WTC11 (cell line): ENCODE measurements around the gene UGT2A1. TPM values are rescaled to one million over a fixed set of nuclear protein-coding genes. Genes with fewer than 3 reads are reported as not detected.

ENCODE experiments used
- ATAC-seq: fragments of 200-7000 bp; cut with Tn5 transposase; 2 replicates; pipeline ENCODE4 v1.10.0; 2021; ENCODE audit warnings: mild to moderate bottlenecking, moderate library complexity
- CTCF ChIA-PET: fragments of 300-600 bp; sonication (Branson Sonifier 250); formaldehyde crosslinking; loops from one replicate; lab custom pipeline; 2021; ENCODE audit warnings: antibody characterized with exemption; lab: Charles Lee
- POLR2A ChIA-PET: fragments of 350-600 bp; sonication (Branson Sonifier 250); formaldehyde crosslinking; loops from one replicate; lab custom pipeline; 2021; ENCODE audit warnings: antibody characterized with exemption; lab: Charles Lee
- DNase-seq: peaks from one replicate; pipeline ENCODE4 v3.0.0; 2021; ENCODE audit warnings: low spot score
- H3K27ac Mint-ChIP-seq: 2 replicates; pipeline ENCODE4 v1.8.0; 2021; ENCODE audit warnings: mixed read lengths
- H3K27me3 Mint-ChIP-seq: 2 replicates; pipeline ENCODE4 v1.8.0; 2021; ENCODE audit warnings: low read depth, mild to moderate bottlenecking, moderate library complexity, mixed read lengths
- H3K36me3 Mint-ChIP-seq: 2 replicates; pipeline ENCODE4 v1.8.0; 2021; ENCODE audit warnings: mixed read lengths
- H3K4me1 Mint-ChIP-seq: 2 replicates; pipeline ENCODE4 v1.8.0; 2022; ENCODE audit warnings: mixed read lengths
- H3K4me3 Mint-ChIP-seq: 2 replicates; pipeline ENCODE4 v1.8.0; 2021; ENCODE audit warnings: mild to moderate bottlenecking, moderate library complexity, mixed read lengths
- H3K9me3 Mint-ChIP-seq: 2 replicates; pipeline ENCODE4 v1.8.0; 2021; ENCODE audit warnings: mixed read lengths
- ARID4B ChIP-seq: sonication (generic); formaldehyde crosslinking; IDR thresholded peaks from 2 replicates; pipeline ENCODE4 v1.8.0; 2023; ENCODE audit warnings: missing genetic modification reagents, mild to moderate bottlenecking, borderline replicate concordance
- CBFB ChIP-seq: sonication (generic); formaldehyde crosslinking; IDR thresholded peaks from 2 replicates; pipeline ENCODE4 v1.8.1; 2022; ENCODE audit warnings: mild to moderate bottlenecking, low read depth, missing genetic modification reagents
- CREM ChIP-seq: sonication (generic); formaldehyde crosslinking; IDR thresholded peaks from 2 replicates; pipeline ENCODE4 v1.8.1; 2022; ENCODE audit warnings: mild to moderate bottlenecking, missing genetic modification reagents, moderate library complexity
- EMX1 ChIP-seq: fragments of 250-450 bp; sonication (Bioruptor Pico); IDR thresholded peaks from 2 replicates; pipeline ENCODE4 v1.8.0; 2021; ENCODE audit warnings: mild to moderate bottlenecking
- ESRRA ChIP-seq: sonication (generic); formaldehyde crosslinking; IDR thresholded peaks from 2 replicates; pipeline ENCODE4 v1.8.1; 2022; ENCODE audit warnings: mild to moderate bottlenecking, missing genetic modification reagents, borderline replicate concordance
- GRHL2 ChIP-seq: fragments of 250-450 bp; sonication (Bioruptor Pico); IDR thresholded peaks from 2 replicates; pipeline ENCODE4 v1.8.0; 2022; ENCODE audit warnings: mild to moderate bottlenecking, moderate library complexity; ENCODE audit not compliant: insufficient replicate concordance, severe bottlenecking
- JAZF1 ChIP-seq: fragments of 250-450 bp; sonication (Bioruptor Pico); IDR thresholded peaks from 2 replicates; pipeline ENCODE4 v1.9.0; 2021; ENCODE audit warnings: moderate library complexity, mild to moderate bottlenecking, inconsistent platforms
- JUN ChIP-seq: sonication (generic); formaldehyde crosslinking; IDR thresholded peaks from 2 replicates; pipeline ENCODE4 v1.8.0; 2023; ENCODE audit warnings: mild to moderate bottlenecking, missing genetic modification reagents
- MYBL2 ChIP-seq: sonication (generic); formaldehyde crosslinking; IDR thresholded peaks from 2 replicates; pipeline ENCODE4 v1.8.1; 2023; ENCODE audit warnings: mild to moderate bottlenecking, moderate library complexity, missing genetic modification reagents
- NFE2L1 ChIP-seq: sonication (generic); formaldehyde crosslinking; IDR thresholded peaks from 2 replicates; pipeline ENCODE4 v1.8.1; 2023; ENCODE audit warnings: missing genetic modification reagents
- NR2C2 ChIP-seq: sonication (generic); formaldehyde crosslinking; IDR thresholded peaks from 2 replicates; pipeline ENCODE4 v1.8.0; 2022; ENCODE audit warnings: mild to moderate bottlenecking, missing genetic modification reagents
- PRDM15 ChIP-seq: sonication (generic); formaldehyde crosslinking; IDR thresholded peaks from 2 replicates; pipeline ENCODE4 v1.8.0; 2022; ENCODE audit warnings: missing genetic modification reagents
- PREB ChIP-seq: sonication (generic); formaldehyde crosslinking; IDR thresholded peaks from 2 replicates; pipeline ENCODE4 v1.8.1; 2022; ENCODE audit warnings: mild to moderate bottlenecking, missing genetic modification reagents, moderate library complexity, borderline replicate concordance
- RORB ChIP-seq: fragments of 250-450 bp; sonication (Bioruptor Pico); IDR thresholded peaks from 2 replicates; pipeline ENCODE4 v1.9.0; 2021; ENCODE audit warnings: mild to moderate bottlenecking
- SP1 ChIP-seq: sonication (generic); formaldehyde crosslinking; conservative IDR thresholded peaks from 2 replicates; pipeline ENCODE4 v1.8.1; 2022; ENCODE audit warnings: missing genetic modification reagents
- STAT6 ChIP-seq: sonication (generic); formaldehyde crosslinking; conservative IDR thresholded peaks from 2 replicates; pipeline ENCODE4 v1.8.1; 2023; ENCODE audit warnings: mild to moderate bottlenecking, low read depth, missing genetic modification reagents, moderate library complexity
- USF1 ChIP-seq: sonication (generic); formaldehyde crosslinking; IDR thresholded peaks from 2 replicates; pipeline ENCODE4 v1.8.0; 2022; ENCODE audit warnings: mild to moderate bottlenecking, missing genetic modification reagents
- ZMAT4 ChIP-seq: fragments of 250-450 bp; sonication (Bioruptor Pico); IDR thresholded peaks from 2 replicates; pipeline ENCODE4 v1.9.0; 2021; ENCODE audit warnings: mild to moderate bottlenecking
- ZNF138 ChIP-seq: sonication (generic); formaldehyde crosslinking; conservative IDR thresholded peaks from 2 replicates; pipeline ENCODE4 v1.8.1; 2022; ENCODE audit warnings: mild to moderate bottlenecking, moderate library complexity, missing genetic modification reagents
- ZNF219 ChIP-seq: sonication (generic); formaldehyde crosslinking; IDR thresholded peaks from 2 replicates; pipeline ENCODE4 v1.8.0; 2023; ENCODE audit warnings: missing genetic modification reagents, mild to moderate bottlenecking, borderline replicate concordance
- ZNF396 ChIP-seq: fragments of 250-450 bp; sonication (Bioruptor Pico); IDR thresholded peaks from 2 replicates; pipeline ENCODE4 v1.8.0; 2021; ENCODE audit warnings: mild to moderate bottlenecking, moderate library complexity, borderline replicate concordance
- ZNF423 ChIP-seq: fragments of 250-450 bp; sonication (Bioruptor Pico); IDR thresholded peaks from 2 replicates; pipeline ENCODE4 v2.1.2; 2022; ENCODE audit warnings: mild to moderate bottlenecking, moderate library complexity
- total RNA-seq: library from RNA; stranded (reverse); gene quantifications from 3 replicates; pipeline ENCODE4 v1.2.3, GENCODE V29; 2021

The UGT2A1 gene
- total RNA-seq, 1 experiment from 2014 or later = 0.81 TPM

DNA sequence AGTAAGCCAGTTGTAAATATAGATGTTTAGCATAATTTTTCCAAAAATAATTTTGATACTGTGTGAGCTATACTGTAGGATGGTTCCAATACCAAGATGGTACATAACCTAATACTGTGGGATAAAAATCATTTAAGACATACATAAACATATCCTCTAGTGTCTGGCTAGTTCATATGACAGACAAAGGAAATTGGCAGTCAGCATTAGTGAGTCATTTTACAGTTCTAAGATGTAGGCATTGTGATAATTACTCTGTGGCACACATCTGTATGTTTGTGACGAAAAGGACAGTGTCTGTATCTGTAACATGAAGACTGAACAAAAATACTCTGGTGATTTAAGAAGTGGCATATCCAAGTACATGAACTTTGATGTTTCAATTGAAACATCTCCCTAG lies 63.2 kb downstream of the UGT2A1 start (continued):
- TF ChIP-seq STAT6 (CRISPR knock-in tag) = no peak
- no peak for TF ChIP-seq ZNF219 (CRISPR knock-in tag)
- no peak for TF ChIP-seq JAZF1 (CRISPR knock-in tag)
- TF ChIP-seq SP1 = no peak
- TF ChIP-seq ZNF138 (CRISPR knock-in tag) = no peak
- TF ChIP-seq ZMAT4 (CRISPR knock-in tag) = no peak
- TF ChIP-seq EMX1 = no peak
- no peak for TF ChIP-seq ARID4B
- TF ChIP-seq RORB (CRISPR knock-in tag) = no peak
- no peak for TF ChIP-seq ZNF423 (CRISPR knock-in tag)
- no peak for TF ChIP-seq GRHL2 (CRISPR knock-in tag)
- no peak for TF ChIP-seq JUN

GRCh38 chr4:69584135-69584534 lies 68.9 kb downstream of the UGT2A1 start:
- DNase-seq (no peak), ATAC-seq (no peak)
- CTCF ChIA-PET = interaction anchor here (0.6 kb wide), 1 partner anchor 206 kb away, joined by 3 read pairs; no protein-coding TSS in a partner anchor
- POLR2A ChIA-PET = interaction anchor here (0.6 to 0.7 kb wide), 2 partner anchors 685 to 1699 kb away, joined by 3 to 5 read pairs; no protein-coding TSS in a partner anchor
- Mint-ChIP-seq H3K27ac (no peak overlapping the region), H3K36me3 (no peaks in the 10 kb centered on the region), H3K4me3 (no peak overlapping the region), H3K9me3 (no peaks in the 10 kb centered on the region), H3K27me3 (no peaks in the 10 kb centered on the region), H3K4me1 (no peaks in the 10 kb centered on the region)
- TF ChIP-seq MYBL2 (no peak), CREM (CRISPR knock-in tag) (no peak), NR2C2 (CRISPR knock-in tag) (no peak), PREB (CRISPR knock-in tag) (no peak), SP1 (no peak), PRDM15 (CRISPR knock-in tag) (no peak), USF1 (no peak), CBFB (CRISPR knock-in tag) (no peak), NFE2L1 (CRISPR knock-in tag) (no peak), ZNF396 (CRISPR knock-in tag) (no peak), STAT6 (CRISPR knock-in tag) (no peak), ESRRA (CRISPR knock-in tag) (no peak)
